Esophagus muscularis mucosa (tissue), 4 donors: Measurements from ENCODE around the gene ARHGEF40. TPM values are rescaled to one million over a fixed set of nuclear protein-coding genes. Genes with fewer than 3 reads are reported as not detected.

ENCODE experiments used
- DNase-seq: peaks from one replicate; pipeline ENCODE4 v3.0.0-alpha.2; 2017; ENCODE audit errors: extremely low spot score
- H3K27ac ChIP-seq, 4 donors: fragments of 200-600 bp; sonication (generic); replicated peaks in 1 of 4; 1 replicate in 3 of 4; 2 replicates in 1 of 4; pipeline ENCODE4 v1.5.1; 2016 to 2019; ENCODE audit warnings: mild to moderate bottlenecking in 1 of 4
- H3K27me3 ChIP-seq, 4 donors: fragments of 200-600 bp; sonication (generic); one replicate each; pipeline versions ENCODE4 v1.5.1 to v1.6.0; 2016 to 2019
- H3K36me3 ChIP-seq, 4 donors: fragments of 200-600 bp; sonication (generic); one replicate each; pipeline ENCODE4 v1.5.1; 2016 to 2019
- H3K4me1 ChIP-seq, 4 donors: fragments of 200-600 bp; sonication (generic); one replicate each; pipeline ENCODE4 v1.5.1; 2016 to 2019
- H3K4me3 ChIP-seq, 4 donors: fragments of 200-600 bp; sonication (generic); 1 replicate in 2 of 4; 2 replicates in 2 of 4; pipeline ENCODE4 v1.5.1; 2016 to 2019; ENCODE audit warnings: mild to moderate bottlenecking in 4 of 4, moderate library complexity in 1 of 4
- H3K9me3 ChIP-seq, 4 donors: fragments of 200-600 bp; sonication (generic); 1 replicate in 3 of 4; 2 replicates in 1 of 4; pipeline ENCODE4 v1.5.1; 2016 to 2019
- EP300 ChIP-seq: sonication (generic); formaldehyde crosslinking; IDR thresholded peaks from one replicate; pipeline ENCODE4 v1.6.1; 2017; ENCODE audit warnings: antibody characterized with exemption
- POLR2A ChIP-seq: fragments of 450-650 bp; IDR thresholded peaks from one replicate; pipeline ENCODE4 v1.6.1; 2017; ENCODE audit warnings: antibody characterized with exemption, moderate library complexity, mild to moderate bottlenecking, low read depth
- POLR2AphosphoS5 ChIP-seq, 2 donors: sonication (generic); formaldehyde crosslinking; IDR thresholded peaks; one replicate each; pipeline ENCODE4 v1.6.1; 2017; ENCODE audit warnings: antibody characterized with exemption in 2 of 2
- WGBS: methylation state at CpG from one replicate; pipeline ENCODE4 v1.1.5; 2018; 5-methylcytosine and 5-hydroxymethylcytosine counted together
- intact Hi-C: fragments of 100-400 bp; cut with DNase I; formaldehyde crosslinking; loops from one replicate; pipeline ENCODE4 v1.15.1; 2023
- total RNA-seq, 4 donors: library from RNA; depleted of rRNA; stranded (reverse); fragments of >200 nt; gene quantifications; one replicate each; pipeline versions ENCODE4 v1.1.0 to v1.2.1, GENCODE V29; 2016
- TF ChIP-seq, protein P1 (sequence below), 3 experiments: fragments of 200-600 bp in 2 of 3; fragments of 450-650 bp in 1 of 3; sonication (generic) in 2 of 3; IDR thresholded peaks; one replicate each; pipeline ENCODE4 v1.5.1; 2017 to 2019; ENCODE audit warnings: antibody characterized with exemption in 3 of 3, mild to moderate bottlenecking in 2 of 3, moderate library complexity in 1 of 3

ARHGEF40 gene
- total RNA-seq, 4 donors from 2014 or later: 19.4 to 47.3 (median 27.0) TPM

DNA sequence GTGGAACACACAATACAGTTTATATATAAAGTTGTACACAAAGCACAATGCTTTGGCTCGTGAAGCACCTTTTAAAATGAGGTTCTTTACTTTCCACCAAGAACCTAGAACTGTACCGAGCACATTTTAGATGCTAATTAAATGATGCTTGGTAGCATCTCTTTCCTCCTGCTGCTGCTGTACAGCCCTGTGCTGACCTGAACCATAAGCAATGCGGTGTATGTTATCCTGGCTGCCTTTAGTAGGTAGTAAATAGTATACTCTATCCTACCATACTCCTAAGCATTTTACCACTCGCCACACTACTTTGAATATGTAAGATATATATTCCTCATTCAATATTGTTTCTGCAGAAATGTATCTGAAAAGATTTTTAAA, 15.3 kb upstream of the ARHGEF40 start:
- 86% methylated on average over 4 of the region's 4 CpGs for WGBS
- TF ChIP-seq POLR2A: no peak
- TF ChIP-seq EP300: no peak
- TF ChIP-seq, protein P1, sequence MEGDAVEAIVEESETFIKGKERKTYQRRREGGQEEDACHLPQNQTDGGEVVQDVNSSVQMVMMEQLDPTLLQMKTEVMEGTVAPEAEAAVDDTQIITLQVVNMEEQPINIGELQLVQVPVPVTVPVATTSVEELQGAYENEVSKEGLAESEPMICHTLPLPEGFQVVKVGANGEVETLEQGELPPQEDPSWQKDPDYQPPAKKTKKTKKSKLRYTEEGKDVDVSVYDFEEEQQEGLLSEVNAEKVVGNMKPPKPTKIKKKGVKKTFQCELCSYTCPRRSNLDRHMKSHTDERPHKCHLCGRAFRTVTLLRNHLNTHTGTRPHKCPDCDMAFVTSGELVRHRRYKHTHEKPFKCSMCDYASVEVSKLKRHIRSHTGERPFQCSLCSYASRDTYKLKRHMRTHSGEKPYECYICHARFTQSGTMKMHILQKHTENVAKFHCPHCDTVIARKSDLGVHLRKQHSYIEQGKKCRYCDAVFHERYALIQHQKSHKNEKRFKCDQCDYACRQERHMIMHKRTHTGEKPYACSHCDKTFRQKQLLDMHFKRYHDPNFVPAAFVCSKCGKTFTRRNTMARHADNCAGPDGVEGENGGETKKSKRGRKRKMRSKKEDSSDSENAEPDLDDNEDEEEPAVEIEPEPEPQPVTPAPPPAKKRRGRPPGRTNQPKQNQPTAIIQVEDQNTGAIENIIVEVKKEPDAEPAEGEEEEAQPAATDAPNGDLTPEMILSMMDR (IDR thresholded peaks at IDR 0.05): no peak
- TF ChIP-seq POLR2AphosphoS5 (IDR thresholded peaks at IDR 0.05): no peak
- Histone ChIP-seq H3K27me3 (no peaks in the 10 kb centered on the region), H3K9me3 (no peaks in the 10 kb centered on the region), H3K36me3 (no peaks in the 10 kb centered on the region), H3K4me1 (no peaks in the 10 kb centered on the region), H3K4me3 (no peak overlapping the region), H3K27ac (no peak overlapping the region)
- no peak for DNase-seq
- intact Hi-C loops: no loop called here

DNA sequence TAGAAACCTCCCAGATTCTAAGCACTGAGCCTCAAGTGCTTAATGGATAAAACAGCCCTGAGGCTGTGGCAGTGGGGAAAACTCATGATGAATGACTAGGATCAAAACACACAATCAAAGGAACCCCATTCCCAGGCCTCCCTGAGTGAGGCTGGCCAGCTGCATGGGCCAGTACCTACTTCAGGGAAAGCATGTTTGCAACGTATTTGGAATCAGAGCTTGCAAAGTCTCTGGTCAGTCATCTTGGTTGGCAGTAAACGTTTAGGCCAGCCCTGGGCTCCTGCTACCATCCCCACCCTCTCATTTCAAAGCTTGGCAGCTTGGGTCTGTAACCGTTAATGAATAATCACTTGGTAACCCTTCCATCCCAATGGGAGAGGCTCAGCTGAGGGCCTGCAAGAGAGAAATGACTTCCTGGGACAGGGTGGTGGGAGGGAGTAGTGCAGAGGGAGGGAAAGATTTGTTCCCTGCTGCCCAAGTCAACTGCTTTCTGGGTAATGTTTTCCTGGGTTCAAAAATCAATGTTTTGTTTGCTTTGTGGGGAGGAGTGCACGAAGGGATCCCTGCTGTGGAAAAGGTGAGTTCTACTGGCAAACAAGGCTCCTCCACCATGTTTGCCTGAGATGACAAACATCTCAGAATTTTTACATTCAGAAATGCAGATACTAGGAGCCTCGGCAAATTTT, 14.5 kb upstream of the ARHGEF40 start:
- H3K36me3 ChIP-seq: no peaks in the 10 kb centered on the region
- H3K27me3 ChIP-seq: no peaks in the 10 kb centered on the region
- no peak overlapping the region for H3K27ac ChIP-seq
- no peaks in the 10 kb centered on the region for H3K4me1 ChIP-seq
- WGBS: 70% methylated on average over 4 of the region's 5 CpGs
- no peak overlapping the region for H3K4me3 ChIP-seq
- intact Hi-C loops: no loop called here
- H3K9me3 ChIP-seq: no peaks in the 10 kb centered on the region
- TF ChIP-seq POLR2AphosphoS5 (IDR thresholded peaks at IDR 0.05) (no peak), EP300 (no peak), POLR2A (no peak)
- TF ChIP-seq, protein P1 (IDR thresholded peaks at IDR 0.05): no peak
- no peak for DNase-seq

DNA sequence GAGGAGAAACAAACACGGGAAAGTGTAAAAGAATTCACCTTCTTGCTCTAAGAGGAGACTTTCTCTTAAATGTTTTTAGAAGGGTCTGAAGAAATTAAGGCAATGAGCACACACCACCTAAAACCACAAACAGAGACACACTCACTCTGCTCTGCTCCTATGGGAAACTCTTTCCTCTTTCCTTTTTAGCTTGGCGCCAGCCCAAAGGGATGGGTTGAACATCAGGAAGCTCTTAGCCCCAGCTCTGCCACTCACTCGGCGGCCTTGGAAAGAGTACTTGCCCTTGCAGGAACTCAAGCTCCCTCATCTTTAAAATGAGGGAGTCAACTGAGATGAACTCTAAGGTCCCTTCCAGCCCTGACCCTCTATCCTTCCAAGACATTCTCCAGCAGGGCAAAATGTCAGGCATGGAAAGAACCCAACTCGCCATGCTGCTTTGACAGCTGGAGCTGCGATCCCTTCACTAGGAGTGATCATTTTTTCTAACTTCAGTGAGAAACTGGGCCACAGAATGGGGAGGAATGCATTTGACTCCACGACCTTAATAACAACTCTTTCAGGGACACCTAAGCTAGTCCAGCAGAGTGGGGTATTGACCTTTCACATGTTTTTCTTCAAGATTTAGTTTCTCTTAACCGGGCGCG, 13.5 kb upstream of the ARHGEF40 start:
- TF ChIP-seq, protein P1 (IDR thresholded peaks at IDR 0.05): no peak
- TF ChIP-seq EP300 (no peak), POLR2A (no peak), POLR2AphosphoS5 (IDR thresholded peaks at IDR 0.05) (no peak)
- H3K36me3 ChIP-seq: no peaks in the 10 kb centered on the region
- DNase-seq: no peak
- H3K4me1 ChIP-seq: no peaks in the 10 kb centered on the region
- no peaks in the 10 kb centered on the region for H3K9me3 ChIP-seq
- intact Hi-C loops: no loop called here
- no peak overlapping the region for H3K27ac ChIP-seq
- H3K4me3 ChIP-seq: no peak overlapping the region
- 82% methylated on average over 10 of the region's 10 CpGs for WGBS
- H3K27me3 ChIP-seq: no peaks in the 10 kb centered on the region

DNA sequence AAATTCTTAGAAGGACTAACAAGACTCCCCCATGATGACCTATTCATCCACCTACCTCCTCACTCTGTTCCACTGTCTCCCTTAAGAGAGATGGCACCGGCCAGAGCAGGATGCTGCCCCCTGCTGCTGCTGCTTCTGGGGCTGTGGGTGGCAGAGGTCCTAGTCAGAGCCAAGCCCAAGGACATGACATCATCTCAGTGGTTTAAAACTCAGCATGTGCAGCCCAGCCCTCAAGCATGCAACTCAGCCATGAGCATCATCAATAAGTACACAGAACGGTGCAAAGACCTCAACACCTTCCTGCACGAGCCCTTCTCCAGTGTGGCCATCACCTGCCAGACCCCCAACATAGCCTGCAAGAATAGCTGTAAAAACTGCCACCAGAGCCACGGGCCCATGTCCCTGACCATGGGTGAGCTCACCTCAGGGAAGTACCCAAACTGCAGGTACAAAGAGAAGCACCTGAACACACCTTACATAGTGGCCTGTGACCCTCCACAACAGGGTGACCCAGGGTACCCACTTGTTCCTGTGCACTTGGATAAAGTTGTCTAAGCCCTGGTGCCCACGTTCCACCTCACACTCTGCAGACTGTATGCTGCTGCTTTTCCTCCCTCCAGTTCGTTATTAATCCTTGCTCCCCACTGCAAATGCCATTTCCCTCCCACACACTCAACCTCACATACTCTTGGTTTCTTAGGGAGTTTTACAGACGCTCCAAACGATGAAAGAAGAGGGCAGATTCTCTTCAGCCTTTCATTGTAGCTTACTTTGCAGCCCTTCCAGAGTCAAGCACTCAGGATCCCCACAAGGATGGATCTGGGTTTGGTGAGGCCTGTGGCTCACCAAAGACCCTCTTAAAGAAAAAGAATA, 12.1 kb upstream of the ARHGEF40 start, which contains the start of gene RNASE8:
TSS of gene RNASE8 (plus strand) at position 20 of the 873 bp plus-strand sequence. CDS start at position 91, 71 bp downstream.
- WGBS: 68% methylated on average over 8 of the region's 8 CpGs
- TF ChIP-seq, protein P1 (IDR thresholded peaks at IDR 0.05): no peak
- Histone ChIP-seq H3K27ac (no peak within 1 kb of the TSS), H3K4me1 (peaks cover 0 to 3% (median 1%) of the 10 kb centered on the region in 4 donors), H3K36me3 (no peaks in the 10 kb centered on the region), H3K27me3 (no peaks in the 10 kb centered on the region), H3K4me3 (no peak within 1 kb of the TSS), H3K9me3 (no peaks in the 10 kb centered on the region)
- intact Hi-C loops: no loop called here
- DNase-seq: no peak
